H1 (cell line): Measurements from ENCODE around the gene BLOC1S4. TPM values are rescaled to one million over a fixed set of nuclear protein-coding genes. Genes with fewer than 3 reads are reported as not detected.

ENCODE experiments used
- CTCF ChIA-PET: fragments of 300-600 bp; sonication (Branson Sonifier 250); formaldehyde crosslinking; loops from one replicate; lab custom pipeline; 2021; ENCODE audit not compliant: partially characterized antibody; lab: Charles Lee
- POLR2A ChIA-PET: fragments of 300-600 bp; sonication (Branson Sonifier 250); formaldehyde crosslinking; loops from one replicate; lab custom pipeline; 2021; ENCODE audit warnings: inconsistent platforms; ENCODE audit not compliant: partially characterized antibody; lab: Charles Lee
- DNase-seq, 2 experiments: peaks; one replicate each; pipeline versions ENCODE4 v3.0.0 to v3.0.0-alpha.2; 2010 to 2022; ENCODE audit warnings: low spot score in 2 of 2, low read depth in 1 of 2, mixed read lengths in 1 of 2
- FAIRE-seq: peaks from 2 replicates; lab custom pipeline; 2011; peaks lifted over from hg19 to GRCh38; lab: Jason Lieb, UNC
- H2AFZ ChIP-seq: 2 replicates; pipeline ENCODE4 v1.8.1; 2012; ENCODE audit warnings: low read length, inconsistent platforms
- H2AK5ac ChIP-seq: 2 replicates; pipeline ENCODE4 v1.6.1; 2013; ENCODE audit warnings: low read depth, low read length
- H2BK120ac ChIP-seq: replicated peaks from 2 replicates; pipeline ENCODE3; 2013; ENCODE audit warnings: low read depth, low read length, inconsistent platforms
- H2BK12ac ChIP-seq: 2 replicates; pipeline ENCODE4 v1.6.1; 2013; ENCODE audit warnings: low read depth, low read length
- H2BK15ac ChIP-seq: 2 replicates; pipeline ENCODE4 v1.6.1; 2013; ENCODE audit warnings: low read length
- H2BK20ac ChIP-seq: 2 replicates; pipeline ENCODE4 v1.6.1; 2013; ENCODE audit warnings: low read length
- H2BK5ac ChIP-seq: 2 replicates; pipeline ENCODE4 v1.6.1; 2013; ENCODE audit warnings: low read depth, low read length
- H3K14ac ChIP-seq: 2 replicates; pipeline ENCODE4 v1.6.1; 2013; ENCODE audit warnings: inconsistent platforms; ENCODE audit not compliant: insufficient read length
- H3K18ac ChIP-seq: 2 replicates; pipeline ENCODE4 v1.6.1; 2013; ENCODE audit warnings: low read length; ENCODE audit errors: extremely low read depth
- H3K23ac ChIP-seq: 2 replicates; pipeline ENCODE4 v1.6.1; 2013; ENCODE audit warnings: inconsistent platforms; ENCODE audit not compliant: insufficient read length
- H3K23me2 ChIP-seq: 2 replicates; pipeline ENCODE4 v1.6.1; 2013; ENCODE audit warnings: low read depth, low read length
- H3K27ac ChIP-seq: 2 replicates; pipeline ENCODE4 v1.6.1; 2011; ENCODE audit warnings: low read depth, low read length, inconsistent platforms
- H3K27me3 ChIP-seq, 4 experiments: replicated peaks in 1 of 4; 1 replicate in 1 of 4; 2 replicates in 3 of 4; pipeline versions ENCODE4 v1.6.1 to v1.8.1; 2011 to 2013; ENCODE audit warnings: low read length in 3 of 4, mild to moderate bottlenecking in 3 of 4, inconsistent platforms in 2 of 4, mixed read lengths in 2 of 4, moderate library complexity in 1 of 4; ENCODE audit not compliant: control insufficient read depth in 3 of 4, insufficient read depth in 3 of 4; ENCODE audit errors: extremely low read depth in 1 of 4
- H3K36me3 ChIP-seq, 4 experiments: 2 replicates each; pipeline versions ENCODE4 v1.6.1 to v1.8.1; 2011 to 2013; ENCODE audit warnings: mild to moderate bottlenecking in 4 of 4, low read length in 3 of 4, moderate library complexity in 2 of 4, control low read depth in 1 of 4, inconsistent platforms in 1 of 4; ENCODE audit not compliant: insufficient read depth in 4 of 4, control insufficient read depth in 2 of 4
- H3K4ac ChIP-seq: replicated peaks from 2 replicates; pipeline ENCODE3; 2013; ENCODE audit warnings: low read length, low read depth, mixed read lengths, inconsistent platforms; ENCODE audit not compliant: insufficient read length
- H3K4me1 ChIP-seq, 4 experiments: replicated peaks in 1 of 4; 1 replicate in 1 of 4; 2 replicates in 3 of 4; pipeline versions ENCODE4 v1.6.1 to v1.8.1; 2011 to 2013; ENCODE audit warnings: low read length in 3 of 4, inconsistent platforms in 2 of 4, mixed read lengths in 1 of 4; ENCODE audit not compliant: insufficient read depth in 4 of 4, control insufficient read depth in 3 of 4
- H3K4me2 ChIP-seq, 2 experiments: 2 replicates each; pipeline versions ENCODE4 v1.6.1 to v1.8.1; 2011 to 2013; ENCODE audit warnings: low read depth in 2 of 2, low read length in 2 of 2, control low read depth in 1 of 2, inconsistent platforms in 1 of 2, mild to moderate bottlenecking in 1 of 2; ENCODE audit not compliant: insufficient read depth in 1 of 2
- H3K4me3 ChIP-seq, 4 experiments: fragments of 200-600, 300-600 bp in 1 of 4; sonication (generic), shearing (Covaris generic), sonication (Bioruptor Twin) in 1 of 4; 2 replicates each; pipeline versions ENCODE4 v1.5.1 to v1.8.1; 2011 to 2016; ENCODE audit warnings: low read length in 4 of 4, low read depth in 3 of 4, control low read depth in 2 of 4, inconsistent platforms in 2 of 4, mild to moderate bottlenecking in 2 of 4, mixed read lengths in 1 of 4, moderate library complexity in 1 of 4; ENCODE audit not compliant: insufficient read depth in 2 of 4; ENCODE audit errors: extremely low read depth in 1 of 4
- H3K56ac ChIP-seq: replicated peaks from 2 replicates; pipeline ENCODE3; 2013; ENCODE audit warnings: low read depth, mild to moderate bottlenecking, mixed read lengths, low read length, inconsistent platforms; ENCODE audit not compliant: insufficient read length
- H3K79me1 ChIP-seq: 2 replicates; pipeline ENCODE4 v1.6.1; 2013; ENCODE audit warnings: low read depth, low read length, control low read depth
- H3K79me2 ChIP-seq, 2 experiments: 2 replicates each; pipeline versions ENCODE4 v1.6.1 to v1.8.1; 2012 to 2013; ENCODE audit warnings: low read length in 2 of 2, mild to moderate bottlenecking in 2 of 2, inconsistent platforms in 1 of 2; ENCODE audit not compliant: insufficient read depth in 2 of 2, control insufficient read depth in 1 of 2
- H3K9ac ChIP-seq, 4 experiments: replicated peaks in 1 of 4; 1 replicate in 1 of 4; 2 replicates in 3 of 4; pipeline versions ENCODE4 v1.6.1 to v1.8.1; 2011 to 2013; ENCODE audit warnings: low read depth in 3 of 4, low read length in 3 of 4, control low read depth in 2 of 4, mild to moderate bottlenecking in 2 of 4, moderate library complexity in 2 of 4, inconsistent platforms in 1 of 4; ENCODE audit errors: extremely low read depth in 1 of 4
- H3K9me3 ChIP-seq, 2 experiments: 2 replicates each; pipeline versions ENCODE4 v1.6.1 to v1.8.1; 2012 to 2013; ENCODE audit warnings: mild to moderate bottlenecking in 2 of 2, moderate library complexity in 2 of 2, control low read depth in 1 of 2, inconsistent platforms in 1 of 2, low read depth in 1 of 2, low read length in 1 of 2, mixed read lengths in 1 of 2; ENCODE audit not compliant: insufficient read depth in 2 of 2
- H4K20me1 ChIP-seq, 2 experiments: replicated peaks in 1 of 2; 2 replicates each; pipeline versions ENCODE3 to v1.8.1; 2011 to 2013; ENCODE audit warnings: inconsistent platforms in 2 of 2, low read length in 2 of 2, mild to moderate bottlenecking in 1 of 2; ENCODE audit not compliant: insufficient read depth in 2 of 2, control insufficient read depth in 1 of 2
- H4K5ac ChIP-seq: 2 replicates; pipeline ENCODE4 v1.6.1; 2013; ENCODE audit warnings: low read length, low read depth, mixed read lengths, inconsistent platforms; ENCODE audit not compliant: insufficient read length
- H4K8ac ChIP-seq: 2 replicates; pipeline ENCODE4 v1.8.0; 2013; ENCODE audit warnings: mild to moderate bottlenecking, moderate library complexity, low read length, inconsistent platforms; ENCODE audit not compliant: insufficient read depth; ENCODE audit errors: extremely low read depth
- H4K91ac ChIP-seq: replicated peaks from 2 replicates; pipeline ENCODE3; 2013; ENCODE audit warnings: low read length, mixed read lengths, inconsistent platforms; ENCODE audit not compliant: insufficient read length
- ATF2 ChIP-seq: IDR thresholded peaks from 2 replicates; pipeline ENCODE4 v1.6.1; 2012; ENCODE audit warnings: low read length, inconsistent platforms
- HDAC2 ChIP-seq, 2 experiments: fragments of 300-600 bp in 1 of 2; sonication (generic) in 1 of 2; IDR thresholded peaks; 2 replicates each; pipeline ENCODE4 v1.6.1; 2011 to 2012; ENCODE audit warnings: low read depth in 2 of 2, low read length in 2 of 2, mild to moderate bottlenecking in 2 of 2, moderate library complexity in 2 of 2, borderline replicate concordance in 1 of 2, inconsistent platforms in 1 of 2
- JUND ChIP-seq: IDR thresholded peaks from 2 replicates; pipeline ENCODE4 v1.6.1; 2011; ENCODE audit warnings: mild to moderate bottlenecking, improper control_type of control experiment, low read length
- SP4 ChIP-seq: IDR thresholded peaks from 2 replicates; pipeline ENCODE4 v1.6.1; 2012; ENCODE audit warnings: low read length, inconsistent platforms
- ZNF274 ChIP-seq: IDR thresholded peaks from 2 replicates; pipeline ENCODE4 v1.7.0; 2012; ENCODE audit warnings: low read length, borderline replicate concordance; ENCODE audit errors: extremely low read depth
- WGBS, 2 experiments: shearing (Covaris generic) in 1 of 2; methylation state at CpG; one replicate each; pipeline versions ENCODE4 v1.1.6 to v1.1.7; 2013 to 2015; ENCODE audit warnings: low lambda C conversion rate in 2 of 2, mixed read lengths in 2 of 2, inconsistent platforms in 1 of 2, low coverage in 1 of 2, missing lambda C conversion rate in 1 of 2; ENCODE audit not compliant: insufficient replicate concordance in 2 of 2, insufficient coverage in 1 of 2, insufficient read length in 1 of 2; ENCODE audit errors: extremely low coverage in 1 of 2, missing lambda C conversion rate in 1 of 2; 5-methylcytosine and 5-hydroxymethylcytosine counted together
- polyA plus RNA-seq, 7 experiments: library from polyadenylated mRNA; depleted of rRNA in 3 of 7; stranded (reverse) in 5 of 7; unstranded in 2 of 7; fragments of >200 nt in 5 of 7; fragments of 200-250 nt in 2 of 7; gene quantifications; 1 replicate in 5 of 7; 2 replicates in 1 of 7; 4 replicates in 1 of 7; pipeline versions ENCODE4 v1.2.1 to v1.2.3, GENCODE V29; 2011 to 2013; ENCODE audit warnings: missing spikeins in 2 of 7, mixed read lengths in 2 of 7
- total RNA-seq: library from RNA; stranded (reverse); fragmentation: NEBNext Ultra II Directional; extraction: Animal tissue kit (Norgen Biotek cat#: 25700); gene quantifications from 2 replicates; pipeline ENCODE4 v1.2.1, GENCODE V29; 2021

Gene BLOC1S4
- total and polyA plus RNA-seq, 2 of the 8 experiments (the other 6 are each of a cell fraction or from before 2014, with no cell fraction given), result 19.1 to 27.8 TPM

- TF ChIP-seq ZNF274 (no peak), SP4 (no peak), HDAC2 (IDR thresholded peaks at IDR 0.05; ENCODE audit: borderline replicate concordance in 1 of 2, low read depth in 2 of 2, low read length in 2 of 2) (no peak), JUND (no peak), ATF2 (no peak)
- no peak overlapping the region for H4K91ac ChIP-seq
- no peak overlapping the region for H3K4ac ChIP-seq
- no peak overlapping the region for H2BK12ac ChIP-seq
- H2BK15ac ChIP-seq, result no peak overlapping the region
- H3K79me2 ChIP-seq, result no peaks in the 10 kb centered on the region
- no peak overlapping the region for H3K18ac ChIP-seq
- H3K56ac ChIP-seq, result no peak overlapping the region
- no peak overlapping the region for H2BK20ac ChIP-seq
- WGBS, 2 experiments, result 94% methylated on average over 11 of the region's 11 CpGs; no CpG with 5 or more reads in 1 of the 2 experiments
- no peak overlapping the region for H2BK120ac ChIP-seq
- H4K20me1 ChIP-seq, result no peaks in the 10 kb centered on the region
- DNase-seq, result no peak
- no peaks in the 10 kb centered on the region for H3K23me2 ChIP-seq
- H3K27me3 ChIP-seq, result no peaks in the 10 kb centered on the region
- peak overlapping the region; percentile 7; the same call in 1 of the 2 replicates for H4K8ac ChIP-seq
- no peak overlapping the region for H2AK5ac ChIP-seq
- no peak for FAIRE-seq
- ChIA-PET CTCF (no interaction called here), POLR2A (no interaction called here)
- H3K27ac ChIP-seq, result no peak overlapping the region
- H2AFZ ChIP-seq, result no peak overlapping the region
- H2BK5ac ChIP-seq, result no peak overlapping the region
- no peak overlapping the region for H4K5ac ChIP-seq
- no peaks in the 10 kb centered on the region for H3K9me3 ChIP-seq
- no peak overlapping the region for H3K23ac ChIP-seq
- H3K4me1 ChIP-seq, result no peaks in the 10 kb centered on the region
- no peaks in the 10 kb centered on the region for H3K79me1 ChIP-seq
- H3K14ac ChIP-seq, result no peak overlapping the region
- no peaks in the 10 kb centered on the region for H3K36me3 ChIP-seq
- H3K4me3 ChIP-seq, result no peak overlapping the region
- no peak overlapping the region for H3K4me2 ChIP-seq
- no peak overlapping the region for H3K9ac ChIP-seq
Observed at GRCh38 chr4:6747294-6748051, 31.5 kb downstream of the BLOC1S4 start.
